Keratinocyte (primary cell): ENCODE results near the gene SARNP.

Source experiments
- EZH2 ChIP-seq: IDR thresholded peaks from one replicate; pipeline ENCODE4 v1.6.1; 2012; ENCODE audit warnings: inconsistent platforms, mild to moderate bottlenecking, low read length, moderate library complexity
- TF ChIP-seq, protein P1 (sequence below), 3 experiments: IDR thresholded peaks in 1 of 3; conservative IDR thresholded peaks in 1 of 3; optimal IDR thresholded peaks in 1 of 3; 2 replicates in 2 of 3; 3 replicates in 1 of 3; pipeline versions ENCODE3 to v1.5.1; 2011; ENCODE audit warnings: low read length in 3 of 3, mild to moderate bottlenecking in 3 of 3, moderate library complexity in 2 of 3, control low read depth in 1 of 3, inconsistent platforms in 1 of 3; ENCODE audit not compliant: insufficient read depth in 2 of 3; ENCODE audit errors: extremely low read depth in 1 of 3

DNA sequence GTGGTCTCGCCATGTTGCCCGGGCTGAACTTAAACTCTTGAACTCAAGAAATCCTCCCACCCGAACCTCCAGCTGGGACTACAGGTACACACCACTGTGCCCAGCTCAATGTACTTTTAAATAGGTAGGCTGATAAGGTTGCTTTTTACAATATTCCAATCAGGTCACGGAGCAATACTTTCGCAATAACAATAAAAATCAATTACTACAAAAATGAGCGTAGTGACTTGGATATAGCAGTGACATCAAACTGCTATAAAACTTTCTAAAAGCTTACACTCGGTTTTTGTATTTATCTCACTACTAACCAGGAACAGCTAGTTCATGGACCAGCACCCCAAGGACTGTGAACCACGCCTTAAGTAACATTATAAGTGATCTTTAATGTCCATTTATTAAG, 10.5 kb downstream of the SARNP start:
- TF ChIP-seq, protein P1, sequence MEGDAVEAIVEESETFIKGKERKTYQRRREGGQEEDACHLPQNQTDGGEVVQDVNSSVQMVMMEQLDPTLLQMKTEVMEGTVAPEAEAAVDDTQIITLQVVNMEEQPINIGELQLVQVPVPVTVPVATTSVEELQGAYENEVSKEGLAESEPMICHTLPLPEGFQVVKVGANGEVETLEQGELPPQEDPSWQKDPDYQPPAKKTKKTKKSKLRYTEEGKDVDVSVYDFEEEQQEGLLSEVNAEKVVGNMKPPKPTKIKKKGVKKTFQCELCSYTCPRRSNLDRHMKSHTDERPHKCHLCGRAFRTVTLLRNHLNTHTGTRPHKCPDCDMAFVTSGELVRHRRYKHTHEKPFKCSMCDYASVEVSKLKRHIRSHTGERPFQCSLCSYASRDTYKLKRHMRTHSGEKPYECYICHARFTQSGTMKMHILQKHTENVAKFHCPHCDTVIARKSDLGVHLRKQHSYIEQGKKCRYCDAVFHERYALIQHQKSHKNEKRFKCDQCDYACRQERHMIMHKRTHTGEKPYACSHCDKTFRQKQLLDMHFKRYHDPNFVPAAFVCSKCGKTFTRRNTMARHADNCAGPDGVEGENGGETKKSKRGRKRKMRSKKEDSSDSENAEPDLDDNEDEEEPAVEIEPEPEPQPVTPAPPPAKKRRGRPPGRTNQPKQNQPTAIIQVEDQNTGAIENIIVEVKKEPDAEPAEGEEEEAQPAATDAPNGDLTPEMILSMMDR (optimal IDR thresholded peaks at IDR 0.05 in 1 of 3, IDR thresholded peaks at IDR 0.05 in 1 of 3, conservative IDR thresholded peaks at IDR 0.05 in 1 of 3; ENCODE audit: extremely low read depth in 1 of 3, insufficient read depth in 2 of 3, low read length in 3 of 3): no peak
- TF ChIP-seq EZH2: no peak
